ENCODE measurements around the gene POU2F1. TPM values are rescaled to one million over a fixed set of nuclear protein-coding genes. Genes with fewer than 3 reads are reported as not detected.

Gene POU2F1
- total RNA-seq, 3 donors from 2014 or later, result 20.0 to 29.0 (median 21.0) TPM

DNA sequence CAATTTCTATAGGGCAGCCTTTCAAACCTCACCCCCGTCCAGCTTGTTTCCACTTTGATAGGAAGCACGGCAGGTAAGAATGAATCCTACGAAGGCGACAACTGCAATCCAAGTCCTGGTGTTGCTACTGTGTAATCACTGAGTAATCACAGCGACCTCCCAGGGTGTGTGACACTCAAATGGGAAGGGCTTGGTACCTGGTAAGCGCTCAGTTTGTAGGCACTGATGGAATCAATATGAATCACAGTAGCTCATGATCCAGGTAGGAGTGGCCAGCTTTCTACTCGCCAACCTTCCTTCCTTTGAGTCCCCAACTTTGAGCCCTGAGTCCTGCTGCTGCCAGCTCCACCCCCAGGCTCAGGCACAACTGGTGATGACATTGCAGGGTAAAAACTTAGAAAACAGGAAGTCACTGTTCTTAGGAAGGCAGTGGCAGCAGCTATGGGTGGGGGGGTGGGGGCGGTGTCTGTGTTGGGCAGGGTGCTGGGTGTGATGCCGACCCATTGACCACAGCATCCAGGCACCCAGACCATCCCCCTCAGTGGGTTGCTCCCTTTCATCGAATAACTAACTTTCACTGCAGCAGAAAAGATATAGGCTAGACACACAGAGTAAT lies 226.9 kb downstream of the POU2F1 start:
- H3K27ac ChIP-seq, result no peak overlapping the region
- no peak for DNase-seq (ENCODE audit: low spot score in 2 of 2)
- no peaks in the 10 kb centered on the region for H3K27me3 ChIP-seq
- TF ChIP-seq POLR2AphosphoS5 (IDR thresholded peaks at IDR 0.05) (no peak), POLR2A (IDR thresholded peaks at IDR 0.05) (no peak)
- TF ChIP-seq, protein P1, sequence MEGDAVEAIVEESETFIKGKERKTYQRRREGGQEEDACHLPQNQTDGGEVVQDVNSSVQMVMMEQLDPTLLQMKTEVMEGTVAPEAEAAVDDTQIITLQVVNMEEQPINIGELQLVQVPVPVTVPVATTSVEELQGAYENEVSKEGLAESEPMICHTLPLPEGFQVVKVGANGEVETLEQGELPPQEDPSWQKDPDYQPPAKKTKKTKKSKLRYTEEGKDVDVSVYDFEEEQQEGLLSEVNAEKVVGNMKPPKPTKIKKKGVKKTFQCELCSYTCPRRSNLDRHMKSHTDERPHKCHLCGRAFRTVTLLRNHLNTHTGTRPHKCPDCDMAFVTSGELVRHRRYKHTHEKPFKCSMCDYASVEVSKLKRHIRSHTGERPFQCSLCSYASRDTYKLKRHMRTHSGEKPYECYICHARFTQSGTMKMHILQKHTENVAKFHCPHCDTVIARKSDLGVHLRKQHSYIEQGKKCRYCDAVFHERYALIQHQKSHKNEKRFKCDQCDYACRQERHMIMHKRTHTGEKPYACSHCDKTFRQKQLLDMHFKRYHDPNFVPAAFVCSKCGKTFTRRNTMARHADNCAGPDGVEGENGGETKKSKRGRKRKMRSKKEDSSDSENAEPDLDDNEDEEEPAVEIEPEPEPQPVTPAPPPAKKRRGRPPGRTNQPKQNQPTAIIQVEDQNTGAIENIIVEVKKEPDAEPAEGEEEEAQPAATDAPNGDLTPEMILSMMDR (IDR thresholded peaks at IDR 0.05), result no peak
- no peaks in the 10 kb centered on the region for H3K9me3 ChIP-seq
- intact Hi-C loops (cut with DNase I; ENCODE audit: low total_unique reads), result loop anchor here (10.0 kb wide), 1 partner anchor 383 kb away; no protein-coding TSS in a partner anchor
- no peak overlapping the region for H3K4me3 ChIP-seq
- H3K36me3 ChIP-seq, result no peaks in the 10 kb centered on the region
- no peaks in the 10 kb centered on the region for H3K4me1 ChIP-seq

DNA sequence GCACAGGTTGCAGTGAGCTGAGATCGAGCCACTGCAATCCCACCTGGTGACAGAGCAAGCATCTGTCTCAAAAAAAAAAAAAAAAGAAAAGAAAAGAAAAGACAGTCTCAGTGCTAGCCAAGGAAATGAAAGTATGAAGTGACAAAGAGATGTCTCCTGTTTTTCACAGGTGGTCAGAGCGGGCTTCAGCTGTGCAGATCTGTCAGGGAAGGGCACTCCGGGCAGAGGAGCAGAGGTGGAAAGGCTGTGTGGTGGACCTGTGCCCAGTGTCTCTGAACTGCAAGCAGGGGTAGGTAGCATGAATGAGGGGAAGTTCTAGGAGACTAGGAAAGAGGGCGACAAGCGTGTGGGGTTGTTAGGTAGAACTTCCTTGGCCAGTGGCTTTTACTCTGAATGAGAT lies 230.2 kb downstream of the POU2F1 start:
- intact Hi-C loops (cut with DNase I; ENCODE audit: low total_unique reads), result no loop called here

DNA sequence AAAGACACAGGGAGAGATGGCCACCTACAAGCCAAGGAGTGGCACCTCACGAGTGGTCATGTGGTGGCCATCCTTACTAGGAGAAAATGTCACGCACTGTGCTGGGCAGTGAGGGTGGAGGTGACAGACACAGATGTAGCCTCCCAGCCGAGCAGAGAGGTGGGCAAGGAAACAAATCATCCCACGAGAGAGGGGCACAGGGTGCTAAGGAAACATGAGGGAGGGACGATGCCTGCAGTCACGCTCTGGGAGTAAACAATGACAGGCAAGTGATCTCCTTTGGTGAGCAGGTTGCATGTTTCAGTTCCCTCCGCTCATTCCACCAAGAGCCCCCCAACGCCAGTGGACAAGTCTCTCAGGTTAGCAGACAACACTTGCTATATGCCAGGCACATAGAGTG lies 231.8 kb downstream of the POU2F1 start:
- no peak for DNase-seq (ENCODE audit: low spot score in 2 of 2)

More for the DNA sequence above, 230.2 kb downstream of the POU2F1 start:
- DNase-seq (ENCODE audit: low spot score in 2 of 2), result no peak
- no peaks in the 10 kb centered on the region for H3K9me3 ChIP-seq
- H3K36me3 ChIP-seq, result no peaks in the 10 kb centered on the region
- TF ChIP-seq POLR2AphosphoS5 (IDR thresholded peaks at IDR 0.05), result no peak
- no peak for TF ChIP-seq POLR2A (IDR thresholded peaks at IDR 0.05)
- TF ChIP-seq, protein P1 (IDR thresholded peaks at IDR 0.05), result no peak
- no peaks in the 10 kb centered on the region for H3K4me1 ChIP-seq
- no peak overlapping the region for H3K27ac ChIP-seq
- no peak overlapping the region for H3K4me3 ChIP-seq
- no peaks in the 10 kb centered on the region for H3K27me3 ChIP-seq

DNA sequence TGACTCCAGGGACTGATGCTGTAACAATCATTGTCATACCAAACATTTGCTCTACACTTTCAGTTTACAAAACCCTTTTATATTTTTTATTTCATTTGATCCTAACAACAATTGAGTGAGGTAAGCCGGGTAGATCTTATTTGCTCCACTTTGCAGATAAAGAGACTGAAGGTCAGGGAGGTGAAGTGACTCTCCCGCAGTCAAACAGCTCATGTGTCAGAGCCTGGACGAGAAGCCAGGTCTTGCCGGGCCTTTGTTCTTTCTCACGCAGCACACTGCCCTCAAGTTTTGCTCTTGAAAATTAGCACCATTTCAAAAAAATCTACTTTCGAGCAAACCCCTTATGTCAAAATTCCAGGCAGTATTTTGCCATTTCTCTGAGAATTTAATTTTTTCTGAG lies 232.4 kb downstream of the POU2F1 start:
- Histone ChIP-seq H3K27ac (no peak overlapping the region), H3K36me3 (no peaks in the 10 kb centered on the region), H3K4me3 (no peak overlapping the region), H3K27me3 (no peaks in the 10 kb centered on the region), H3K9me3 (no peaks in the 10 kb centered on the region), H3K4me1 (peaks cover 0 to 6% of the 10 kb centered on the region in 2 donors)
- no peak for TF ChIP-seq POLR2A (IDR thresholded peaks at IDR 0.05)
- DNase-seq (ENCODE audit: low spot score in 2 of 2), result no peak
- intact Hi-C loops (cut with DNase I; ENCODE audit: low total_unique reads), result no loop called here

More for the DNA sequence above, 231.8 kb downstream of the POU2F1 start:
- Histone ChIP-seq H3K27me3 (no peaks in the 10 kb centered on the region), H3K9me3 (no peaks in the 10 kb centered on the region), H3K27ac (no peak overlapping the region), H3K4me3 (no peak overlapping the region), H3K36me3 (no peaks in the 10 kb centered on the region), H3K4me1 (peaks cover 0 to 6% of the 10 kb centered on the region in 2 donors)
- intact Hi-C loops (cut with DNase I; ENCODE audit: low total_unique reads), result no loop called here
- no peak for TF ChIP-seq POLR2A (IDR thresholded peaks at IDR 0.05)
- TF ChIP-seq POLR2AphosphoS5 (IDR thresholded peaks at IDR 0.05), result no peak
- TF ChIP-seq, protein P1 (IDR thresholded peaks at IDR 0.05), result no peak

DNA sequence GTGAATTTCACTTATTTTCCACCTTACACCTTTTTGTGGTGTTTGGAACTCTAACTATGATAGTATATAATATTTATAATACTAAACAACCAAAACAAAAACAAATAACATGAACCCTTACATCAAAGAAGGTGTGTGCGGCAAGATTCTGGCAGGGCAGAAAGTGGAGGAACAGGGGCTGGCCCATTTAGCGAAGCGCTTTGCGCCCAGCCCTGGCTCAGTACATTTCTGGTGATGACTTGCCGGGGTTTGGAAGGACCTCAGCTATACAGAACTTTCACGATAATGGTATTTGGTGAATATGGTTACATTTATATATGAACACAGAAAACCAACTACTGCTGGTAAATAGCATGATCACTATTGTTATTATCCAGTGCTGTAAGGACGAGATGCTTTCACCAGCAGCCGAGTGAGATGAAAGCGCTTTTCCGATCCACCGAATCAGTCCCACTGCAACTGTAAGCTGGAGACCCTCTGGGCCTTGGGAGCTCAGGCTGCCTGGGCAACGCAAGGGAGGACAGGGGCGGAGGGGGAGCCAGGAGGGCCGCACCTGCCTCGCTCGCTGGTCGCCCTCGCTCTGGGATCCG lies 233.7 kb downstream of the POU2F1 start:
- TF ChIP-seq, protein P1 (IDR thresholded peaks at IDR 0.05), result no peak
- TF ChIP-seq POLR2AphosphoS5 (IDR thresholded peaks at IDR 0.05) (no peak), POLR2A (IDR thresholded peaks at IDR 0.05) (no peak)
- H3K27ac ChIP-seq, result peak overlapping the region; percentile 89 to 91
- no peaks in the 10 kb centered on the region for H3K36me3 ChIP-seq
- no peak for DNase-seq (ENCODE audit: low spot score in 2 of 2)
- H3K4me1 ChIP-seq, result peaks cover 0 to 6% of the 10 kb centered on the region in 2 donors
- intact Hi-C loops (cut with DNase I; ENCODE audit: low total_unique reads), result no loop called here
- H3K27me3 ChIP-seq, result no peaks in the 10 kb centered on the region
- no peaks in the 10 kb centered on the region for H3K9me3 ChIP-seq
- H3K4me3 ChIP-seq, result peak overlapping the region; percentile 66 to 81 (median 76)
